CD4-positive, alpha-beta T cell treated with Interleukin-4 for 1 hour (primary cell): ENCODE data around the gene CCL24.
A peak's percentile ranks its signal among the peaks of the same experiment; 100 is the strongest.
"Not testable (repeated sequence)": the region's sequence is repeated elsewhere in the genome, so short reads cannot be mapped to it uniquely, and the experiment has no call there.

Source experiments
- DNase-seq, 2 donors: peaks; one replicate each; pipeline ENCODE4 v3.0.0-alpha.2; 2020 to 2022

CCL24 gene

GRCh38 chr7:75779035-75779434 is 34.6 kb downstream of the CCL24 start:
- DNase-seq, result not testable (repeated sequence)

- DNase-seq, result peak; percentile 18 to 64
Observed at GRCh38 chr7:75776295-75776971, 37.2 kb downstream of the CCL24 start.

GRCh38 chr7:75773958-75774357 is 39.6 kb downstream of the CCL24 start:
- DNase-seq, result not testable (repeated sequence)

- no peak for DNase-seq
Observed at GRCh38 chr7:75772081-75773077, 41.2 kb downstream of the CCL24 start, which contains the start of gene CCL26. TSS of gene CCL26 (minus strand) at chr7:75772211. CDS start at chr7:75772176, 35 bp downstream.

GRCh38 chr7:75771224-75771623 is 42.4 kb downstream of the CCL24 start:
- DNase-seq, result no peak

- DNase-seq, result peak in 1 of 2 donors; percentile 64
Observed at GRCh38 chr7:75762350-75762917, 51.2 kb downstream of the CCL24 start.

GRCh38 chr7:75761801-75762200 is 51.8 kb downstream of the CCL24 start:
- DNase-seq, result not testable (repeated sequence)
